CD14-positive monocyte (primary cell): ENCODE measurements around the gene CABP7. TPM values are rescaled to one million over a fixed set of nuclear protein-coding genes. Genes with fewer than 3 reads are reported as not detected.

Experiments
- DNase-seq, 3 donors: peaks; one replicate each; pipeline ENCODE4 v3.0.0-alpha.2; 2011 to 2022
- H2AFZ ChIP-seq: 2 replicates; pipeline ENCODE4 v1.6.0; 2012; ENCODE audit warnings: mild to moderate bottlenecking, low read depth, low read length, inconsistent platforms; ENCODE audit not compliant: insufficient read depth, poor library complexity, severe bottlenecking
- H3K27ac ChIP-seq, 2 donors: 1 replicate in 1 of 2; 2 replicates in 1 of 2; pipeline ENCODE4 v1.5.1; 2012 to 2013; ENCODE audit warnings: low read length in 2 of 2, control low read depth in 1 of 2, inconsistent platforms in 1 of 2, low read depth in 1 of 2, mild to moderate bottlenecking in 1 of 2
- H3K27me3 ChIP-seq, 2 donors: one replicate each; pipeline versions ENCODE4 v1.6.0 to v1.6.1; 2011 to 2013; ENCODE audit warnings: low read length in 2 of 2; ENCODE audit not compliant: control insufficient read depth in 2 of 2, insufficient read depth in 2 of 2
- H3K36me3 ChIP-seq, 2 donors: replicated peaks in 1 of 2; 1 replicate in 1 of 2; 2 replicates in 1 of 2; pipeline versions ENCODE4 v1.5.1 to v1.6.1; 2012 to 2013; ENCODE audit warnings: low read length in 2 of 2, control low read depth in 1 of 2, inconsistent platforms in 1 of 2, mild to moderate bottlenecking in 1 of 2; ENCODE audit not compliant: insufficient read depth in 2 of 2, control insufficient read depth in 1 of 2
- H3K4me1 ChIP-seq, 2 donors: 1 replicate in 1 of 2; 2 replicates in 1 of 2; pipeline versions ENCODE4 v1.5.1 to v1.6.1; 2012 to 2013; ENCODE audit warnings: low read length in 2 of 2, control low read depth in 1 of 2, inconsistent platforms in 1 of 2, mild to moderate bottlenecking in 1 of 2, moderate library complexity in 1 of 2; ENCODE audit not compliant: insufficient read depth in 2 of 2, control insufficient read depth in 1 of 2
- H3K4me2 ChIP-seq: replicated peaks from 2 replicates; pipeline ENCODE3; 2012; ENCODE audit warnings: low read length, moderate library complexity, mild to moderate bottlenecking; ENCODE audit not compliant: poor library complexity, severe bottlenecking; ENCODE audit errors: extremely low read depth
- H3K4me3 ChIP-seq, 3 experiments: fragments of 200-600 bp in 1 of 3; sonication (generic) in 1 of 3; replicated peaks in 1 of 3; 1 replicate in 2 of 3; 2 replicates in 1 of 3; pipeline ENCODE4 v1.5.1; 2011 to 2013; ENCODE audit warnings: low read length in 3 of 3, mild to moderate bottlenecking in 3 of 3, control low read depth in 2 of 3, low read depth in 2 of 3, inconsistent platforms in 1 of 3, moderate library complexity in 1 of 3
- H3K79me2 ChIP-seq: 2 replicates; pipeline ENCODE4 v1.6.0; 2012; ENCODE audit warnings: mild to moderate bottlenecking, control low read depth, inconsistent platforms, low read length, moderate library complexity; ENCODE audit not compliant: insufficient read depth
- H3K9ac ChIP-seq: 2 replicates; pipeline ENCODE4 v1.6.0; 2017; ENCODE audit warnings: low read length, mild to moderate bottlenecking; ENCODE audit not compliant: insufficient read depth, poor library complexity, severe bottlenecking
- H3K9me3 ChIP-seq, 2 donors: replicated peaks in 1 of 2; 1 replicate in 1 of 2; 2 replicates in 1 of 2; pipeline versions ENCODE4 v1.5.1 to v1.6.1; 2012 to 2013; ENCODE audit warnings: low read length in 2 of 2, control low read depth in 1 of 2; ENCODE audit not compliant: control insufficient read depth in 1 of 2, insufficient read depth in 1 of 2
- H4K20me1 ChIP-seq: 2 replicates; pipeline ENCODE4 v1.6.0; 2012; ENCODE audit warnings: mild to moderate bottlenecking, low read length, control low read depth, moderate library complexity; ENCODE audit not compliant: insufficient read depth
- H3K27ac Mint-ChIP-seq, 7 donors: one replicate each; pipeline ENCODE4 v1.8.0; 2020; ENCODE audit warnings: mild to moderate bottlenecking in 7 of 7, mixed read lengths in 7 of 7, moderate library complexity in 6 of 7, inconsistent platforms in 2 of 7
- H3K27me3 Mint-ChIP-seq, 3 donors: one replicate each; pipeline ENCODE4 v1.8.0; 2021 to 2022; ENCODE audit warnings: low read depth in 3 of 3, mild to moderate bottlenecking in 3 of 3, mixed read lengths in 3 of 3, moderate library complexity in 3 of 3, inconsistent platforms in 1 of 3
- H3K36me3 Mint-ChIP-seq, 2 donors: one replicate each; pipeline ENCODE4 v1.8.0; 2020; ENCODE audit warnings: mixed read lengths in 2 of 2, inconsistent platforms in 1 of 2, mild to moderate bottlenecking in 1 of 2
- H3K4me1 Mint-ChIP-seq: one replicate; pipeline ENCODE4 v1.8.0; 2020; ENCODE audit warnings: mild to moderate bottlenecking, mixed read lengths
- H3K4me3 Mint-ChIP-seq, 2 donors: one replicate each; pipeline ENCODE4 v1.8.0; 2020; ENCODE audit warnings: mild to moderate bottlenecking in 2 of 2, mixed read lengths in 2 of 2, moderate library complexity in 1 of 2
- H3K9me3 Mint-ChIP-seq, 7 donors: one replicate each; pipeline ENCODE4 v1.8.0; 2020 to 2022; ENCODE audit warnings: mixed read lengths in 7 of 7, mild to moderate bottlenecking in 6 of 7, moderate library complexity in 6 of 7, inconsistent platforms in 2 of 7
- CTCF ChIP-seq: fragments of 200-600 bp; IDR thresholded peaks from one replicate; pipeline ENCODE4 v1.8.0; 2022; ENCODE audit warnings: antibody characterized with exemption, mild to moderate bottlenecking
- WGBS: methylation state at CpG from one replicate; pipeline ENCODE4 v1.1.5; 2013; ENCODE audit warnings: missing lambda C conversion rate; ENCODE audit not compliant: insufficient coverage; 5-methylcytosine and 5-hydroxymethylcytosine counted together
- intact Hi-C, 2 donors: fragments of 100-400 bp; cut with micrococcal nuclease; formaldehyde crosslinking; loops; one replicate each; pipeline versions ENCODE4 v1.15.0 to v1.15.1; 2023
- polyA plus RNA-seq, 3 donors: library from polyadenylated mRNA; depleted of rRNA in 1 of 3; unstranded in 2 of 3; stranded (reverse) in 1 of 3; fragments of 300-500 nt in 2 of 3; fragments of >200 nt in 1 of 3; fragmentation: Illumina TruSeq in 2 of 3; gene quantifications; 1 replicate in 2 of 3; 2 replicates in 1 of 3; pipeline ENCODE4 v1.2.3, GENCODE V29; 2012 to 2021

The CABP7 gene
- polyA plus RNA-seq, 3 donors = 0.11 to 0.14 TPM; not detected in 1

GRCh38 chr22:29695129-29695926, 24.5 kb upstream of the CABP7 start:
- 97% methylated on average over 32 of the region's 33 CpGs for WGBS
- no peaks in the 10 kb centered on the region for H4K20me1 ChIP-seq
- Mint-ChIP-seq H3K27me3 (peaks cover under 1 to 3% (median 3%) of the 10 kb centered on the region in 3 donors), H3K4me3 (no peak overlapping the region), H3K4me1 (no peaks in the 10 kb centered on the region), H3K9me3 (peaks cover 0 to 1% (median 0%) of the 10 kb centered on the region in 7 donors), H3K27ac (peak overlapping the region in 1 of 7 donors; percentile 61), H3K36me3 (peaks cover 59 to 69% of the 10 kb centered on the region in 2 donors)
- H3K4me1 ChIP-seq = no peaks in the 10 kb centered on the region
- no peaks in the 10 kb centered on the region for H3K79me2 ChIP-seq
- H3K27ac ChIP-seq = no peak overlapping the region
- intact Hi-C loops = no loop called here
- H3K9me3 ChIP-seq = no peaks in the 10 kb centered on the region
- H3K36me3 ChIP-seq = peaks cover 62 to 75% of the 10 kb centered on the region in 2 donors
- no peak for DNase-seq
- H3K9ac ChIP-seq = no peak overlapping the region
- H3K4me3 ChIP-seq = no peak overlapping the region
- H2AFZ ChIP-seq = no peak overlapping the region
- H3K27me3 ChIP-seq = no peaks in the 10 kb centered on the region
- H3K4me2 ChIP-seq = no peak overlapping the region
- TF ChIP-seq CTCF = no peak

GRCh38 chr22:29697853-29698598, 21.8 kb upstream of the CABP7 start:
- no peak overlapping the region for H3K4me3 Mint-ChIP-seq
- H3K4me3 ChIP-seq = no peak overlapping the region
- intact Hi-C loops = no loop called here

More at GRCh38 chr22:29697853-29698598, 21.8 kb upstream of the CABP7 start:
- TF ChIP-seq CTCF = no peak
- Mint-ChIP-seq H3K27me3 (peaks cover 2 to 13% (median 8%) of the 10 kb centered on the region in 3 donors), H3K27ac (no peak overlapping the region), H3K36me3 (peaks cover 43 to 52% of the 10 kb centered on the region in 2 donors), H3K9me3 (peaks cover 0 to 1% (median 0%) of the 10 kb centered on the region in 7 donors), H3K4me1 (peaks cover 13% of the 10 kb centered on the region)
- Histone ChIP-seq H4K20me1 (peaks cover 9% of the 10 kb centered on the region), H3K27me3 (peaks cover 0 to 2% of the 10 kb centered on the region in 2 donors), H3K9ac (peak overlapping the region; percentile 4), H3K27ac (no peak overlapping the region), H3K36me3 (peaks cover 42 to 48% of the 10 kb centered on the region in 2 donors), H2AFZ (no peak overlapping the region), H3K4me2 (no peak overlapping the region), H3K4me1 (peaks cover 5 to 7% of the 10 kb centered on the region in 2 donors), H3K9me3 (no peaks in the 10 kb centered on the region), H3K79me2 (no peaks in the 10 kb centered on the region)
- 96% methylated on average over 11 of the region's 16 CpGs for WGBS
- no peak for DNase-seq
